ENCODE data around the gene TNS1. TPM values are rescaled to one million over a fixed set of nuclear protein-coding genes. Genes with fewer than 3 reads are reported as not detected.

TNS1 gene
- total and polyA plus RNA-seq, 2 donors (not counting 1 experiment from before 2014, with no cell fraction given): 0.10 to 0.86 TPM

- Histone ChIP-seq H2AFZ (ENCODE audit: insufficient read depth, low read depth, low read length, poor library complexity, severe bottlenecking) (no peak overlapping the region), H3K27ac (ENCODE audit: low read length in 2 of 2) (no peak overlapping the region), H3K9ac (ENCODE audit: low read length) (no peak overlapping the region), H3K27me3 (replicated peaks in 1 of 4; ENCODE audit: control extremely low read depth in 1 of 4, control insufficient read depth in 3 of 4, insufficient read depth in 4 of 4, low read length in 3 of 4) (no peaks in the 10 kb centered on the region), H3K9me3 (ENCODE audit: control extremely low read depth in 1 of 3, control insufficient read depth in 2 of 3, insufficient read depth in 1 of 3, low read length in 2 of 3) (no peaks in the 10 kb centered on the region), H3K4me1 (ENCODE audit: control insufficient read depth in 2 of 2, insufficient read depth in 2 of 2, low read length in 2 of 2) (no peaks in the 10 kb centered on the region), H4K20me1 (ENCODE audit: control insufficient read depth, insufficient read depth, low read length, poor library complexity, severe bottlenecking) (no peaks in the 10 kb centered on the region), H3K4me3 (ENCODE audit: control extremely low read depth in 1 of 5, extremely low read depth in 1 of 5, insufficient read depth in 1 of 5, low read depth in 2 of 5, low read length in 4 of 5) (no peak overlapping the region), H3K4me2 (replicated peaks; ENCODE audit: low read depth, low read length, poor library complexity, severe bottlenecking) (no peak overlapping the region), H3K79me2 (ENCODE audit: control insufficient read depth, insufficient read depth, low read length) (no peaks in the 10 kb centered on the region), H3K36me3 (replicated peaks in 1 of 2; ENCODE audit: control extremely low read depth in 1 of 2, control insufficient read depth in 1 of 2, extremely low read depth in 1 of 2, insufficient read depth in 2 of 2, low read length in 1 of 2) (no peaks in the 10 kb centered on the region)
- ATAC-seq (ENCODE audit: low read depth): peak; percentile 67
- intact Hi-C loops (cut with micrococcal nuclease): loop anchor here (5.0 kb wide), 1 partner anchor 101 kb away; no protein-coding TSS in a partner anchor
- TF ChIP-seq EZH2 (IDR thresholded peaks at IDR 0.05; ENCODE audit: borderline replicate concordance, insufficient read depth, low read depth, low read length, poor library complexity, severe bottlenecking): no peak
- TF ChIP-seq, protein P1, sequence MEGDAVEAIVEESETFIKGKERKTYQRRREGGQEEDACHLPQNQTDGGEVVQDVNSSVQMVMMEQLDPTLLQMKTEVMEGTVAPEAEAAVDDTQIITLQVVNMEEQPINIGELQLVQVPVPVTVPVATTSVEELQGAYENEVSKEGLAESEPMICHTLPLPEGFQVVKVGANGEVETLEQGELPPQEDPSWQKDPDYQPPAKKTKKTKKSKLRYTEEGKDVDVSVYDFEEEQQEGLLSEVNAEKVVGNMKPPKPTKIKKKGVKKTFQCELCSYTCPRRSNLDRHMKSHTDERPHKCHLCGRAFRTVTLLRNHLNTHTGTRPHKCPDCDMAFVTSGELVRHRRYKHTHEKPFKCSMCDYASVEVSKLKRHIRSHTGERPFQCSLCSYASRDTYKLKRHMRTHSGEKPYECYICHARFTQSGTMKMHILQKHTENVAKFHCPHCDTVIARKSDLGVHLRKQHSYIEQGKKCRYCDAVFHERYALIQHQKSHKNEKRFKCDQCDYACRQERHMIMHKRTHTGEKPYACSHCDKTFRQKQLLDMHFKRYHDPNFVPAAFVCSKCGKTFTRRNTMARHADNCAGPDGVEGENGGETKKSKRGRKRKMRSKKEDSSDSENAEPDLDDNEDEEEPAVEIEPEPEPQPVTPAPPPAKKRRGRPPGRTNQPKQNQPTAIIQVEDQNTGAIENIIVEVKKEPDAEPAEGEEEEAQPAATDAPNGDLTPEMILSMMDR (IDR thresholded peaks at IDR 0.05): peak; percentile 85
- POLR2A ChIA-PET: no interaction called here
- 56% methylated on average over 2 of the region's 13 CpGs for WGBS (ENCODE audit: insufficient coverage)
- CTCF ChIA-PET: interaction anchor here (1.2 to 6.9 kb wide), 3 partner anchors 11 to 202 kb away, joined by 4 to 76 read pairs (median 48); no protein-coding TSS in a partner anchor
- Mint-ChIP-seq H3K4me1 (no peaks in the 10 kb centered on the region), H3K9me3 (ENCODE audit: insufficient read depth) (no peaks in the 10 kb centered on the region), H3K4me3 (no peak overlapping the region), H3K27me3 (peaks cover 18% of the 10 kb centered on the region), H3K27ac (no peak overlapping the region)
- DNase-seq: peak; percentile 73
Measured at GRCh38 chr2:217988014-217988839, 14.6 kb downstream of the TNS1 start.

DNA sequence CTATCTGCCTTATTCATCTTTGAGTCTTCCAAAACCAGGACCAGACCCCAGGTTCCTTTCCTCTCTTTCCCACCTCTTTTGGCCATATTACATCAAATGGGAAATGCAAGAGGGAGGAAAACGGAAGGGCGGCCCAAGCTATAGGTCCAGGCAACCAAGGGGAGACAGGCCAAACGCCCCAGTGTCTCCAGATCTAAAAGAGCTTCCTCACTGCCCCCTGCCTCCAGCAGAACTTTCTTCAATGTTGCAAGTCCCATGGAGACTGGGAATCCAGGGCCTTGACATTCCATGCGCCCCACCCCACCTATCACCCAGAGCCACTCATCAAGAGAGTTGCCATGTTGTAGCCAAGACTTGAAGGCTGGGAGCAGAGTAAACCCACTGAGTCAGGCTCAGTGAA is 15.4 kb downstream of the TNS1 start:
- no peak overlapping the region for H3K4me3 ChIP-seq (ENCODE audit: control extremely low read depth in 1 of 5, extremely low read depth in 1 of 5, insufficient read depth in 1 of 5, low read depth in 2 of 5, low read length in 4 of 5)
- CTCF ChIA-PET: interaction anchor here (1.2 to 6.9 kb wide), 3 partner anchors 12 to 201 kb away, joined by 4 to 76 read pairs (median 48); no protein-coding TSS in a partner anchor
- H4K20me1 ChIP-seq (ENCODE audit: control insufficient read depth, insufficient read depth, low read length, poor library complexity, severe bottlenecking): no peaks in the 10 kb centered on the region
- H3K4me2 ChIP-seq (replicated peaks; ENCODE audit: low read depth, low read length, poor library complexity, severe bottlenecking): no peak overlapping the region
- H3K9ac ChIP-seq (ENCODE audit: low read length): no peak overlapping the region
- H2AFZ ChIP-seq (ENCODE audit: insufficient read depth, low read depth, low read length, poor library complexity, severe bottlenecking): no peak overlapping the region
- Mint-ChIP-seq H3K9me3 (ENCODE audit: insufficient read depth) (no peaks in the 10 kb centered on the region), H3K4me1 (no peaks in the 10 kb centered on the region), H3K4me3 (no peak overlapping the region), H3K27ac (no peak overlapping the region), H3K27me3 (peaks cover 12% of the 10 kb centered on the region)
- no peak overlapping the region for H3K27ac ChIP-seq (ENCODE audit: low read length in 2 of 2)
- WGBS (ENCODE audit: insufficient coverage): 93% methylated on average over 3 of the region's 4 CpGs
- H3K27me3 ChIP-seq (replicated peaks in 1 of 4; ENCODE audit: control extremely low read depth in 1 of 4, control insufficient read depth in 3 of 4, insufficient read depth in 4 of 4, low read length in 3 of 4): no peaks in the 10 kb centered on the region
- TF ChIP-seq, protein P1 (IDR thresholded peaks at IDR 0.05): no peak
- TF ChIP-seq EZH2 (IDR thresholded peaks at IDR 0.05; ENCODE audit: borderline replicate concordance, insufficient read depth, low read depth, low read length, poor library complexity, severe bottlenecking): no peak
- peaks cover 0 to 3% (median 0%) of the 10 kb centered on the region in 3 donors for H3K9me3 ChIP-seq (ENCODE audit: control extremely low read depth in 1 of 3, control insufficient read depth in 2 of 3, insufficient read depth in 1 of 3, low read length in 2 of 3)
- POLR2A ChIA-PET: no interaction called here
- no peaks in the 10 kb centered on the region for H3K4me1 ChIP-seq (ENCODE audit: control insufficient read depth in 2 of 2, insufficient read depth in 2 of 2, low read length in 2 of 2)
- no peak for DNase-seq
- intact Hi-C loops (cut with micrococcal nuclease): loop anchor here (5.0 kb wide), 1 partner anchor 100 kb away; no protein-coding TSS in a partner anchor
- ATAC-seq (ENCODE audit: low read depth): no peak
- no peaks in the 10 kb centered on the region for H3K36me3 ChIP-seq (replicated peaks in 1 of 2; ENCODE audit: control extremely low read depth in 1 of 2, control insufficient read depth in 1 of 2, extremely low read depth in 1 of 2, insufficient read depth in 2 of 2, low read length in 1 of 2)
- no peaks in the 10 kb centered on the region for H3K79me2 ChIP-seq (ENCODE audit: control insufficient read depth, insufficient read depth, low read length)

Data from B cell (primary cell).